Stimulated activated memory B cell treated with anti-CD40 and anti-IgM and Interleukin-4, amounts not matched to agents 10 μg/mL and 1 μg/mL and 100 μg/mL, for 72 hours (primary cell): ENCODE data around the gene SPOCK2.

Experiments used
- ATAC-seq: fragments of 150-1000 bp; cut with Tn5 transposase; 2 replicates; pipeline ENCODE4 v1.10.0; 2021
- H3K27ac Mint-ChIP-seq: one replicate; pipeline ENCODE4 v1.8.0; 2022; ENCODE audit warnings: mild to moderate bottlenecking, mixed read lengths
- H3K27me3 Mint-ChIP-seq: one replicate; pipeline ENCODE4 v1.8.0; 2022; ENCODE audit warnings: mixed read lengths
- H3K36me3 Mint-ChIP-seq: one replicate; pipeline ENCODE4 v1.8.0; 2022; ENCODE audit warnings: mixed read lengths
- H3K4me1 Mint-ChIP-seq: one replicate; pipeline ENCODE4 v1.8.0; 2022; ENCODE audit warnings: mixed read lengths
- H3K4me3 Mint-ChIP-seq: one replicate; pipeline ENCODE4 v1.8.0; 2022; ENCODE audit warnings: mild to moderate bottlenecking, moderate library complexity, mixed read lengths
- H3K9me3 Mint-ChIP-seq: one replicate; pipeline ENCODE4 v1.8.0; 2022; ENCODE audit warnings: mixed read lengths

SPOCK2 gene

DNA sequence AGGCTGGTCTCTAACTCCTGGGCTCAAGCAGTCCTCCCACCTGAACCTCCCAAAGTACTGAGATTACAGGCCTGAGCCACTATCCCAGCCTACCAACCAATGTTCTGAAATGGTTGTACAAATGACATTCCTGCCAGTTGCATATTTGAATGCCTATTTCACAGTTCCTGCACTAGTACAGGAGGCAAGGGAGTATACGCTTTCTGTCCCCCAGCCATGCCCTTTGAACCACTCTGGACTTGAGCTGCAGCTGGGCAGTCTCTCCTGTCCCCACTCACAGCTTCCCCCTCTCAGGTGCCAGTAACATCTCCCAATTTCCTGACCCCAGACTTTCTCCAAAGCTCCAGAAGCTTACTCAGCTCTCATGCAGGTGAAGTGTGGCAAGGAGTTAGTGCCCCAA lies 58.9 kb downstream of the SPOCK2 start:
- H3K4me3 Mint-ChIP-seq: no peak overlapping the region
- H3K27ac Mint-ChIP-seq: no peak overlapping the region
- H3K36me3 Mint-ChIP-seq: no peaks in the 10 kb centered on the region
- ATAC-seq: no peak
- H3K9me3 Mint-ChIP-seq: no peaks in the 10 kb centered on the region
- H3K4me1 Mint-ChIP-seq: no peaks in the 10 kb centered on the region
- peaks cover 61% of the 10 kb centered on the region for H3K27me3 Mint-ChIP-seq

DNA sequence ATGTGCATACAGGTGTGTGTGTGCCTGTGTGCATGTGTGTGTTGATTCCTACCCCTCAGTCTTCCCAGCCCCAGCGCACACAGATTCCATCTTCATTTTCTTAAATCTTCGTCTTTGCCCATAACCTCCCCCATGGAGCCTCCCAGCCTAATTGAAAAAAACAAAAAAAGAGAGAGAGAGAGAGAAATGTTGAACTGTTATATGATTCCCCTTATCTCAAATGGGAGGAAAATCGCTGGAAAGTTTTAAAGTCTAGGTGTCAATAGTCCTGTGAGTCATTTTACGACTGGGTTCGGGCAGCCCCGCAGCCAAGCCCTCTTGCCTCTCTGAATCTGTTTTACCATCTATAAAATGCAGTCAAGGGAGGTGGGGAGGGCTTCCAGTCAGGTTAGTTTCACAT lies 60.9 kb downstream of the SPOCK2 start:
- Mint-ChIP-seq H3K9me3 (no peaks in the 10 kb centered on the region), H3K36me3 (no peaks in the 10 kb centered on the region), H3K27me3 (peaks cover 55% of the 10 kb centered on the region), H3K4me3 (no peak overlapping the region), H3K4me1 (no peaks in the 10 kb centered on the region), H3K27ac (no peak overlapping the region)
- peak; percentile 31 for ATAC-seq

DNA sequence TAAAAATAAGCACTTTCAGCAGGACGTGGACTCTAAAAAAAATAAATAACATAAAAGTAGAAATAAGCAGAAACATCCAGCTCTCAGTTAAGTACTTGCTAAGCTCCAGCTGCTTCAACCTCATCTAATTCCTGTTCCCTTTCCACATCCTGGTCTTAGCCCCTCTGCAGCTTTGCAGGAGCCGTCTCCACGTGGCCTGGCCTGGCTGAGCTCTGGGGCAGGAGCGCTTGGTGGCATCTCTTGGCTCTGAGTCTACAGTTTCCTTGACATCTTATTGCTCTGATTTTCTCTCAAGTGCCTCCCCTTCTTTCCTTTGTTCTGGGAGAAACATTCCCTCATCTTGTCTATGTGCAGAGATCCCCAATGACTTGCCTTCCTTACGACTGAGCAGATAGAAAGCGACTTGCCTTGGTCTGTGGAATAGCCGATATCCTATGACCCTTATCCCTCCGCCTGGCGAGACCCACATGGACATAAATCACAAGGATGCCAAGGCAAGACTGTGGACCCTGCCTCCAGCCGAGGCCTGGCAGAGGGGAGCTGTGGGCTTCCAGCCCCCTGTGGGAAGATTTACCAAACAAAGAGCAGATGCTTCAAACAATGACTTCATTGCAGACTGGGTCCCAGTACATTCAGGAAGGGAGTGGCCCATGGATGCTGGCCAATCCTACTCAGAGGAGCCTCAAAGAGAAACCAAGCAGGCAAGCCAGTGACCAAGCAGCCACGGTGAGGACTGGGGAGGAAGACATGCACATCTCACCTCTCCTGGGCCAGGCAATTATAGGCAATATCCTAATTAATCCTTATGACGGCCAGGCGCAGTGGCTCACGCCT lies 61.9 kb downstream of the SPOCK2 start:
- Mint-ChIP-seq H3K27me3 (peaks cover 46% of the 10 kb centered on the region), H3K4me1 (no peaks in the 10 kb centered on the region), H3K27ac (no peak overlapping the region), H3K9me3 (no peaks in the 10 kb centered on the region), H3K4me3 (no peak overlapping the region), H3K36me3 (no peaks in the 10 kb centered on the region)
- ATAC-seq: no peak

DNA sequence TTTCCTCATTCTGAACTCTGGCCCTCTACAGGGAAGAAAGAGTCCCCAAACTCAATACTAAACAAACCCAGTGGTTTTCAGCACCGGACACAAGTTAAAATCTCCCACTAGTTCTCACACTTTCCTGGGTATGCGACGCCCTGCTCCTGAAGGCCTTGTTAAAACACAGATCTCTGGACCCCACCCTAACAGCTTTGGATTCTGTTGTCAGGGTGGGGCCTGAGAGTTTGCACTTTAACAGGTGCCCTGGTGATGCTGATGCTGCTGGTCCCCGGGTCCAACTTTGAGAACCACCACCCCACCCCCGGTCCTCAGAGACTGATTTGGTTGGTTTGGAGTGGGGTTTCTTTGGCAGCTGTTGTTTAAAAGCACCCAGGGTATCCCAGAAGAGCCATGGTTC lies 62.5 kb downstream of the SPOCK2 start:
- H3K36me3 Mint-ChIP-seq: no peaks in the 10 kb centered on the region
- H3K4me1 Mint-ChIP-seq: peaks cover 6% of the 10 kb centered on the region
- H3K4me3 Mint-ChIP-seq: no peak overlapping the region
- H3K27me3 Mint-ChIP-seq: peaks cover 39% of the 10 kb centered on the region
- no peak for ATAC-seq
- H3K9me3 Mint-ChIP-seq: peaks cover 3% of the 10 kb centered on the region
- no peak overlapping the region for H3K27ac Mint-ChIP-seq

DNA sequence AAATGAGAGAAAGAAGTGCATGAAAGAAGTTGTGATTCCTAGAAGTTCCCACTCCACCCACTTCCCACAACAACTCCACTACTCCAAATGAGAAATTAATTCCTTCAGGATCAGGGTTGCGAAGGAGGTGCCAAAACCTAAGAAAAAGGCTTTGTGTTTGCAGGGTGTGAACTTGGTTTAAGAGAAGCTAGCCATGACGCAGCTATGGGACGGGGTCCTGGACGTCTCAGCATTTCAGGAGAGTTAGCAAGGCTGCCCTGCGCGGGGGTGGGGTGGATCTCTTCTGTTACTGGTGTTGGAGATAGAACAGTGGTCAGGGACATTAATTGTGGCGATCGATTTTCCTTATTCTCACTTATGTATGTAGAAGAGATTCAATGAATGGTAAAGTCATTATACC lies 63.0 kb downstream of the SPOCK2 start:
- peaks cover 3% of the 10 kb centered on the region for H3K9me3 Mint-ChIP-seq
- H3K36me3 Mint-ChIP-seq: no peaks in the 10 kb centered on the region

DNA sequence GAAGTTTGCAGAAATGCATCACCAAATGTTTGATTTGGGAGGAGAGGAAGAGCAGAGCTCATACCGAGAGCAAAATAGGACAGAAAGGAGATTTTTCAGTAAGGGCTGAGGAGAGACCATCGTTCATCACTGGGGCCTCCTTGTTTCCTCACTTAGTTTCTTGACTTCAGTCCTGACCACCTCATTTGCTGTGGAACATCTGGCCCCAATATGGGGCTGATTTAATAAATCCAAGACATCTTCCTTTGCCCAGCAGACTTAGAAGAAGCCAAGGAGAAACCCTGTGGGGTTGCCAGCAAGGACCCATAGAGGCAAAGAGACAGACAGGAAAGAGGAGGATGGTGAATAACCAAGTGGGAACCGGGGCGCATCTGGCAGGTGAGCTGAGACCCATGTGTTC lies 63.8 kb downstream of the SPOCK2 start:
- no peaks in the 10 kb centered on the region for H3K36me3 Mint-ChIP-seq
- H3K27me3 Mint-ChIP-seq: peaks cover 30% of the 10 kb centered on the region
- peaks cover 7% of the 10 kb centered on the region for H3K4me1 Mint-ChIP-seq
- H3K27ac Mint-ChIP-seq: no peak overlapping the region
- no peak for ATAC-seq
- H3K9me3 Mint-ChIP-seq: peaks cover 3% of the 10 kb centered on the region
- no peak overlapping the region for H3K4me3 Mint-ChIP-seq

More for the DNA sequence above, 63.0 kb downstream of the SPOCK2 start:
- Mint-ChIP-seq H3K4me3 (no peak overlapping the region), H3K27me3 (peaks cover 35% of the 10 kb centered on the region), H3K4me1 (peaks cover 7% of the 10 kb centered on the region), H3K27ac (no peak overlapping the region)
- ATAC-seq: no peak

DNA sequence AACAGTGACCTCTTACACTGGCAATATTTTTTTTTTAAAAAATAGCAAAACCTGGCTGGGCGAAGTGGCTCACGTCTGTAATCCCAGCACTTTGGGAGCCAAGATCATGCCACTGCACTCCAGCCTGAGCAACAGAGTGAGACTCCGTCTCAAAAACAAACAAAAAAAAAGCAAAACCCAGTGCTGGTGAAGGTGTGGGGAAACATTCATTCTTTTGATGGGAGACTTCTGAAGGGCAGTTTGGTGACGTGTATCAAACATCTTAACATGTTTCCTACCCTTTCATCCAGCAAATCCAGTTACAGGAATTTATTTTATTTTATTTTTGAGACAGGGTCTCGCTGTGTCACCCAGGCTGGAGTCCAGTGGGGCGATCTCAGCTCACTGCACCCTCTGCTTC lies 66.1 kb downstream of the SPOCK2 start:
- ATAC-seq: no peak

DNA sequence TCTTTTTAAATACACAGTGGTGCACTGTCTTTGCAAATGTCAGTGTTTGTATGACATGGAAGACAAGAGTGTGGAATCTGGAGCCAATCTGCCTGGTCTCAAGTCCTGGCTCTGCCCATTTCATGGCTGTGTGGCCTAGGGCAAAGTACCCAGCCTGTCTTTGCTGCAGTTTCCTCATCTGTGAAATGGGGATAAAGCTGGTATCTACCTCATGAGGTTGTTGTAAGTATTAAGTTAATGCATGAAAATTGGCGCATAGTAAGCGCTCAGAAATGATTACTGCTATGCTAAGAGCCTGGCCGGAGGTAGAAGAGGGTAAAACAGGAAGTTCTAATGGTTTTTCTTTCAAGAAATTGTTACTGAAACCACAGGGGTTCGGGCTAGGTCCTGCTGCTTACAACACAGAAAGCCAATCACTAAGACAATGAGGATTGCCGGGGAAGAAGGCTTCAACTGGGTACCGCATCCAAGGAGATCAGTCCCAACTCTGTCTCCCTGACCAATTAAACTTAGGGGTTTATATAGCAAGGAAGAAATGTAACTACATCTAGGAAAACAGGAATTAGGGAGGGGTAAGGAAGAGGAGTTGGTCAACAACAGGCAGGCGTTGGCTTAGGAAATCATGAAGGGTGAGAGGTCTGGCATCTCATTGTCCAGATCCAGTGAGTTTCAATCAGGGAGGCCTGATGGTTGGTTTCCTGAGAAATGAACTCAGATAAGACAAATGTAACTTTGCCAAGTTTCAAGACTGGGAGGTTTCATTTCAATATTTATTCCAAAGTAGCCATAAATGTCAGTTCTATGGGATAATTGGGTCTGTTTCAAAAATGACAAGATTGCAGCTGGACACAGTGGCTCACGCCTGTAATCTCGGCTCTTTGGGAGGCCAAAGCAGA lies 67.2 kb downstream of the SPOCK2 start:
- Mint-ChIP-seq H3K36me3 (no peaks in the 10 kb centered on the region), H3K4me1 (peaks cover 7% of the 10 kb centered on the region), H3K27ac (peak overlapping the region; percentile 22), H3K9me3 (peaks cover 3% of the 10 kb centered on the region), H3K4me3 (no peak overlapping the region), H3K27me3 (peaks cover 11% of the 10 kb centered on the region)
- ATAC-seq: no peak

More for the DNA sequence above, 66.1 kb downstream of the SPOCK2 start:
- no peak overlapping the region for H3K27ac Mint-ChIP-seq
- peaks cover 15% of the 10 kb centered on the region for H3K27me3 Mint-ChIP-seq
- H3K4me3 Mint-ChIP-seq: no peak overlapping the region
- peaks cover 3% of the 10 kb centered on the region for H3K9me3 Mint-ChIP-seq
- H3K4me1 Mint-ChIP-seq: peaks cover 7% of the 10 kb centered on the region
- no peaks in the 10 kb centered on the region for H3K36me3 Mint-ChIP-seq

DNA sequence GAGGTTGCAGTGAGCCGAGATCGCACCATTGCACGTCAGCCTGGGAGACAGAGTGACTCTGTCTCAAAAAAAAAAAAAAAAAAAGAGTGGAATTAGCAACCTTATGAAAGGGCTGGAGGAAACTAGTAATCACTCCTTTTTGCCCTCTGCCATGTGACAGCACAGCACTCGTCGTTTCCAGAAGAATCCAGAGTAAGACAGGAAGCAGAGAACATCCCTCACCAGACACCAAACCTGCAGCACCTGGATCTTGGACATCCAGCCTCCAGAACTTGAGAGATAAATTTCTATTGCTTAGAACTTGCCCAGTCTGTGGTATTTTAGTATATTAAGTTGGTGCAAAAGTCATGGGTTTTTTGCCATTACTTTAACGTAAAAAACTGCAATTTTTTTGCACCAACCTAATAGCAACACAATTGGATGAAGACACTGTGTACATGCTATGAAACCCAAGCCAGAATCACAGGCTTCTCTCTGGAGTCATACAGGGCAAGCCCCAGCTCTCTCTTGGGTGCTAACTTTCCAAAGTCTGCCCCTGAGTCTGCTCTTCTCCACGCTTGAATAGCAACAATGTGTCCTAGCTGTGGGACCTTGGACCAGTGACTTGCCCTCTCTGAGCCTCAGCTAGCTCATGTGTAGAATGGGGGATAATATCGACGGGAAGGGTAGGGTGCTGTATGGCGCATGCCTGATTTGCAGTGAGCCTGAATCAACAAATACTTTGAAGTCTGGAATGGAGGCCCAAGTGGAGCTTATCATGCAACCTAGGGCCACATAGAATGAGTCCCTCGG lies 69.1 kb downstream of the SPOCK2 start:
- Mint-ChIP-seq H3K27ac (no peak overlapping the region), H3K4me1 (peaks cover 7% of the 10 kb centered on the region), H3K27me3 (peaks cover 20% of the 10 kb centered on the region), H3K36me3 (no peaks in the 10 kb centered on the region), H3K4me3 (no peak overlapping the region), H3K9me3 (peaks cover 3% of the 10 kb centered on the region)
- no peak for ATAC-seq

DNA sequence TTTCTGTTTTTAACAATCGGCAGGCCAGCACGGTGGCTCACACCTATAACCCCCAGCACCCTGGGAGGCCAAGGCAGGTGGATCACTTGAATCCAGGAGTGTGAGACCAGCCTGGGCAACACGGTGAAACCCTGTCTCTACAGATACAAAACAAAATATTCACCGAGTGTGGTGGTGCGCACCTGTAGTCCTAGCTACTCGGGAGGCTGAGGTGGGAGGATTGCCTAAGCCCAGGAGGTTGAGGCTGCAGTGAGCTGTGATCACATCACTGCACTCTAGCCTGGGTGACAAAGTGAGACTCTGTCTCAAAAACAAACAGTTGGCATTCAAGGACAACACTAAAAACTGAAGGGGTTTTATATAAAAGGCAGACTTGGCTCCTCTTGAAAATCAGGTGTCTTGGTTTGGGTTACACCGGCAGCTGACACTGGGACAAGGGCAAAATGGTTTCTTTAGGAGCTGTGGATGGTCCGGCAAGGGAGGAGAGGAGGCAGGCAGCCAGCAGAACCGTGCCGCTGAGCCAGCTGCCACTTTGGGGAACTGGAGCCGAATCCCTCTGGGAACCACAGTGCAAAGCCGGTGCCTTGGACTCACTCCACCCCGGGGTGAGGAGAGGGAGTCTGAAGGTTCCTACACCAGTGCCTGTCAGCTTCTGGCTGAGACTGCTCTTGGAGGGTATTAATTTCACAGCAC lies 71.6 kb downstream of the SPOCK2 start:
- H3K4me1 Mint-ChIP-seq: peaks cover 7% of the 10 kb centered on the region
- H3K4me3 Mint-ChIP-seq: no peak overlapping the region
- no peak overlapping the region for H3K27ac Mint-ChIP-seq

DNA sequence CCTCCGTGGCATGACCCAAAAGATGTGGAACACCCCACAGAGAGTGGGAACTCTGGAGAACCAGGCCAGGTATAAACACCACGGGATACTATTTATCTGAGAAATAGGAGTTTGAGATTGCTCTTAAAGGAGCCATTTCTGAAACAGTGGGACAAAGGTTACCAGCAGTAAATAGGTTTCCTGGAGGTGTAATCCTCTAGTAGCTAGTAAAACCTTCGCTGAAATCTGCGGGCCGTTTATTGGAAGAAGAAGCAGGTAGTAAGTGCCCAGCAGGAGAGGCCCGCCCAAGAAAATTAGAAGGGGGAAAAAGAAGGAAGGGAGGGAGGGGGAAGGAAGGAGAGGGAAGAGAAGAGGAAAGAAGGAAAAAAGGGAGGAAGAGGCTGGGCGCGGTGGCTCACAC lies 72.5 kb downstream of the SPOCK2 start:
- Mint-ChIP-seq H3K27me3 (peaks cover 43% of the 10 kb centered on the region), H3K4me1 (peaks cover under 1% of the 10 kb centered on the region), H3K4me3 (no peak overlapping the region), H3K9me3 (no peaks in the 10 kb centered on the region), H3K36me3 (no peaks in the 10 kb centered on the region), H3K27ac (no peak overlapping the region)
- no peak for ATAC-seq

More for the DNA sequence above, 71.6 kb downstream of the SPOCK2 start:
- Mint-ChIP-seq H3K27me3 (peaks cover 43% of the 10 kb centered on the region), H3K36me3 (no peaks in the 10 kb centered on the region), H3K9me3 (peaks cover 3% of the 10 kb centered on the region)
- no peak for ATAC-seq

DNA sequence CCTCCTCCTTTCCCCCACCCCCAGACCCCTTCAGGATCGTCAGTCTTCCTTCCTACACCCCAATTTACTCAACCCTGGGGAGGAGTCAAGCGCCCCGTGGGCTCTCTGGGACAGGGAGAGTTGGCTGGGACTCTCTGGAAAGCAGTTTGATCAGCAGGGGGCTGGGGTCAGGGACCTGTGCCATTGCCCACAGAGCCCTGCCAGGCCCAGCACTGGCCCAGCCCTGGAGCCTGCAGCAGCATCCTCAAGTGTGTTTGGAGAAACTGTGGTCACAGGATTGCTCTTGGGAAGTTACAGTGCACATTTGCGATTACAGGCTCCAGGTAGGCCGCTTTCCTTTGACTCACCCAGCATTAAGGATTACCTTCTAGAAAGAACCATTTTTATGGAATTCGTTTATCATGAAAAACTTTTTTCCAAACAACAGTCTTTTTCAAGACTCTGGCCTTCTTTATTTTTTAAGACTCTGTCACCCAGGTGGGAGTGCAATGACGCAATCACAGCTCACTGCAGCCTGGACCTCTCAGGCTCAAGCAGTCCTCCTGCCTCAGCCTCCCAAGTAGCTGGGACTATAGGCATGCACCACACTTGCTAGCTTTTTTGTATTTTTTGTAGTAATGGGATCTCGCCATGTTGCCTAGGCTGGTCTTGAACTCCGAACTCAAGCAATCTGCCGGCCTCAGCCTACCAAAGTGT lies 73.4 kb downstream of the SPOCK2 start:
- Mint-ChIP-seq H3K4me1 (no peaks in the 10 kb centered on the region), H3K4me3 (no peak overlapping the region), H3K27me3 (peaks cover 43% of the 10 kb centered on the region), H3K36me3 (no peaks in the 10 kb centered on the region), H3K9me3 (no peaks in the 10 kb centered on the region), H3K27ac (no peak overlapping the region)
- ATAC-seq: no peak

DNA sequence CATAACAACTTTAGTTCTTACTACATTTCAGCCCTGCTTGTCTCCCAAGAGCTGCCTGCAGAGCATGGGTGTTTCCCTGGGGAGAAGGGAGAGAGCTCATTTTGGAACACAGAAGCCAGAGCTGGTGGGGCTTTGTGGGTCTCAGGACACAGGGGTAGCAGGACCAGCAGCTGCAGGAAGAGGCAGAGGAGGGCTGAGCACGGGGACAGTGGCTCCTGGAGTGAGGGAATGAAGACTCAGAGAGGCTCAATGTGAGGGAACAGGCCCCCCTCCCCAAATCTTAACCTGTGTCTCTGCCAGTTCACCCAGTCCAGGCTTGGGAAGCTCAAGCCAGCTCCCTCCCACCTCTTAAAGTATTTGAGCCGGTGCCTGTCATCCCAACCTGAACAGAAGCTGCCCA lies 74.2 kb downstream of the SPOCK2 start:
- Mint-ChIP-seq H3K9me3 (no peaks in the 10 kb centered on the region), H3K4me1 (no peaks in the 10 kb centered on the region), H3K4me3 (no peak overlapping the region), H3K27me3 (peaks cover 43% of the 10 kb centered on the region), H3K27ac (no peak overlapping the region), H3K36me3 (no peaks in the 10 kb centered on the region)
- ATAC-seq: no peak
